Transverse colon (tissue), 4 donors: ENCODE results near the gene PROSER3. TPM values are rescaled to one million over a fixed set of nuclear protein-coding genes. Genes with fewer than 3 reads are reported as not detected.

Source experiments
- DNase-seq: peaks from one replicate; pipeline ENCODE4 v3.0.0-alpha.2; 2019
- H3K27ac ChIP-seq, 4 donors: fragments of 200-600 bp; sonication (generic); 2 replicates each; pipeline ENCODE4 v1.5.1; 2016 to 2018; ENCODE audit warnings: inconsistent platforms in 4 of 4
- H3K27me3 ChIP-seq: fragments of 200-600 bp; sonication (generic); 2 replicates; pipeline ENCODE4 v1.5.1; 2017; ENCODE audit warnings: inconsistent platforms
- H3K36me3 ChIP-seq, 4 donors: fragments of 200-600 bp; sonication (generic); 2 replicates each; pipeline ENCODE4 v1.5.1; 2017 to 2019; ENCODE audit warnings: inconsistent platforms in 4 of 4
- H3K4me1 ChIP-seq, 4 donors: fragments of 200-600 bp; sonication (generic); 2 replicates each; pipeline ENCODE4 v1.5.1; 2017 to 2020; ENCODE audit warnings: inconsistent platforms in 4 of 4
- H3K4me3 ChIP-seq, 4 donors: fragments of 200-600 bp; sonication (generic); 1 replicate in 1 of 4; 2 replicates in 3 of 4; pipeline versions ENCODE4 v1.5.1 to v1.6.1; 2017 to 2019; ENCODE audit warnings: inconsistent platforms in 4 of 4
- H3K9me3 ChIP-seq, 2 donors: fragments of 200-600 bp; sonication (generic); 2 replicates each; pipeline ENCODE4 v1.5.1; 2017 to 2019; ENCODE audit warnings: inconsistent platforms in 2 of 2
- CTCF ChIP-seq, 5 experiments: fragments of 200-600 bp in 3 of 5; fragments of 450-650 bp in 2 of 5; sonication (generic) in 3 of 5; IDR thresholded peaks; 1 replicate in 2 of 5; 2 replicates in 3 of 5; pipeline ENCODE4 v1.5.1; 2016 to 2017; ENCODE audit warnings: antibody characterized with exemption in 5 of 5, inconsistent platforms in 3 of 5, mild to moderate bottlenecking in 2 of 5, moderate library complexity in 1 of 5
- EP300 ChIP-seq: sonication (generic); formaldehyde crosslinking; IDR thresholded peaks from one replicate; pipeline ENCODE4 v1.6.1; 2017; ENCODE audit warnings: antibody characterized with exemption, low read depth
- POLR2A ChIP-seq: fragments of 450-650 bp; IDR thresholded peaks from one replicate; pipeline ENCODE4 v1.6.1; 2016; ENCODE audit warnings: antibody characterized with exemption, mild to moderate bottlenecking, moderate library complexity
- POLR2AphosphoS5 ChIP-seq, 3 donors: sonication (generic); formaldehyde crosslinking; IDR thresholded peaks; one replicate each; pipeline ENCODE4 v1.6.1; 2016; ENCODE audit warnings: antibody characterized with exemption in 3 of 3
- WGBS, 2 donors: methylation state at CpG; one replicate each; pipeline ENCODE4 v1.1.5; 2018; ENCODE audit warnings: low coverage in 1 of 2; 5-methylcytosine and 5-hydroxymethylcytosine counted together
- in situ Hi-C, 4 donors: fragments of 200-750 bp; cut with MboI; loops; one replicate each; pipeline versions ENCODE4 v1.15.0 to v1.15.1; 2017; ENCODE audit warnings: low sequenced_read_pairs in 3 of 4, low pct_ligation_motif_present in 1 of 4, low pct_unique_long_range_greater_than_20kb in 1 of 4
- intact Hi-C: fragments of 100-400 bp; cut with DNase I; formaldehyde crosslinking; loops from one replicate; pipeline ENCODE4 v1.15.1; 2023; ENCODE audit warnings: low total_unique reads
- total RNA-seq, 4 donors: library from RNA; depleted of rRNA; stranded (reverse); fragments of >200 nt; gene quantifications; one replicate each; pipeline ENCODE4 v1.1.0, GENCODE V29; 2016

The PROSER3 gene
- total RNA-seq, 4 donors from 2014 or later: 9.2 to 42.8 (median 24.6) TPM

- Histone ChIP-seq H3K27me3 (no peaks in the 10 kb centered on the region), H3K27ac (no peak overlapping the region), H3K4me3 (no peak overlapping the region), H3K36me3 (no peaks in the 10 kb centered on the region), H3K4me1 (no peaks in the 10 kb centered on the region), H3K9me3 (no peaks in the 10 kb centered on the region)
- WGBS, 2 donors: 91% methylated on average over 11 of the region's 15 CpGs; no CpG with 5 or more reads in 1 of the 2 donors
- in situ Hi-C loops: no loop called here
- intact Hi-C loops: no loop called here
- TF ChIP-seq CTCF (IDR thresholded peaks at IDR 0.05) (no peak), POLR2AphosphoS5 (IDR thresholded peaks at IDR 0.05) (no peak), POLR2A (no peak), EP300 (no peak)
- no peak for DNase-seq
These were observed 29.3 kb downstream of the PROSER3 start for GRCh38 chr19:35787227-35787799.

- in situ Hi-C loops (no loop called here), intact Hi-C loops (no loop called here)
- no peaks in the 10 kb centered on the region for H3K36me3 ChIP-seq
- no peaks in the 10 kb centered on the region for H3K27me3 ChIP-seq
- no peaks in the 10 kb centered on the region for H3K9me3 ChIP-seq
- WGBS, 2 donors: 82% methylated on average over 11 of the region's 12 CpGs; no CpG with 5 or more reads in 1 of the 2 donors
- no peaks in the 10 kb centered on the region for H3K4me1 ChIP-seq
- H3K27ac ChIP-seq: no peak overlapping the region
- TF ChIP-seq CTCF (IDR thresholded peaks at IDR 0.05) (no peak), POLR2AphosphoS5 (IDR thresholded peaks at IDR 0.05) (no peak)
- no peak for DNase-seq
- H3K4me3 ChIP-seq: no peak overlapping the region
These were observed 30.4 kb downstream of the PROSER3 start for GRCh38 chr19:35788205-35788960.

GRCh38 chr19:35789195-35789977, 31.4 kb downstream of the PROSER3 start:
- H3K36me3 ChIP-seq: no peaks in the 10 kb centered on the region
- no peaks in the 10 kb centered on the region for H3K4me1 ChIP-seq
- intact Hi-C loops (no loop called here), in situ Hi-C loops (no loop called here)
- DNase-seq: no peak
- H3K27me3 ChIP-seq: no peaks in the 10 kb centered on the region
- TF ChIP-seq CTCF (IDR thresholded peaks at IDR 0.05) (no peak), EP300 (no peak), POLR2A (no peak), POLR2AphosphoS5 (IDR thresholded peaks at IDR 0.05) (no peak)
- 75% methylated on average over 10 of the region's 11 CpGs; no CpG with 5 or more reads in 1 of the 2 donors for WGBS, 2 donors
- no peak overlapping the region for H3K4me3 ChIP-seq
- no peaks in the 10 kb centered on the region for H3K9me3 ChIP-seq
- no peak overlapping the region for H3K27ac ChIP-seq
